ENCODE results near the gene BLM. TPM values are rescaled to one million over a fixed set of nuclear protein-coding genes. Genes with fewer than 3 reads are reported as not detected.
"Not testable (repeated sequence)": the region's sequence is repeated elsewhere in the genome, so short reads cannot be mapped to it uniquely, and the experiment has no call there.

BLM gene
- total RNA-seq, 1 donor, result 1.4 TPM

DNA sequence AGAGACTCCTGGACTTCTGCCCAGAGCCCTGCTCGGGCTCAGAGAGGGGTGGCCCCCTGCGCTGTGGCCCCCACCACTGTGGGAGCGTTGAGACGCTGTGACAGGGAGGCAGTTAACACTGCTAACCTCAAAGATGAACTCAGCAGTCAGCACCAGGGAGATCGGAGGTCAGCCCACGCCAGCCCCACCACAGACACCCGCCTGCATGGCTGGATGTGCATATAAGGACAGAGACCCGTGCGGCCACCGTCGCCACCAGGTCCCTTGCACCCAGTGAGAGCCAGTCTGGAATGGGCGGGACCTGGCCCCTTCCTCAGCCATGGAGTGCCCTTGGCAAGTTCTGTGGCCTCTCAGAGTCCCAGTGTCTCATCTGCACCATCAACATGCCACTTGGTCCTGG lies 102.7 kb downstream of the BLM start:
- no peak overlapping the region for H3K4me3 ChIP-seq (ENCODE audit: insufficient read depth, low read length)
- TF ChIP-seq, protein P1, sequence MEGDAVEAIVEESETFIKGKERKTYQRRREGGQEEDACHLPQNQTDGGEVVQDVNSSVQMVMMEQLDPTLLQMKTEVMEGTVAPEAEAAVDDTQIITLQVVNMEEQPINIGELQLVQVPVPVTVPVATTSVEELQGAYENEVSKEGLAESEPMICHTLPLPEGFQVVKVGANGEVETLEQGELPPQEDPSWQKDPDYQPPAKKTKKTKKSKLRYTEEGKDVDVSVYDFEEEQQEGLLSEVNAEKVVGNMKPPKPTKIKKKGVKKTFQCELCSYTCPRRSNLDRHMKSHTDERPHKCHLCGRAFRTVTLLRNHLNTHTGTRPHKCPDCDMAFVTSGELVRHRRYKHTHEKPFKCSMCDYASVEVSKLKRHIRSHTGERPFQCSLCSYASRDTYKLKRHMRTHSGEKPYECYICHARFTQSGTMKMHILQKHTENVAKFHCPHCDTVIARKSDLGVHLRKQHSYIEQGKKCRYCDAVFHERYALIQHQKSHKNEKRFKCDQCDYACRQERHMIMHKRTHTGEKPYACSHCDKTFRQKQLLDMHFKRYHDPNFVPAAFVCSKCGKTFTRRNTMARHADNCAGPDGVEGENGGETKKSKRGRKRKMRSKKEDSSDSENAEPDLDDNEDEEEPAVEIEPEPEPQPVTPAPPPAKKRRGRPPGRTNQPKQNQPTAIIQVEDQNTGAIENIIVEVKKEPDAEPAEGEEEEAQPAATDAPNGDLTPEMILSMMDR (IDR thresholded peaks at IDR 0.05; ENCODE audit: extremely low read depth, low read depth, low read length), result no peak
- no peaks in the 10 kb centered on the region for H3K36me3 ChIP-seq (ENCODE audit: insufficient read depth, low read length)
- H3K4me1 ChIP-seq (ENCODE audit: insufficient read depth, low read length), result no peaks in the 10 kb centered on the region
- H3K4me2 ChIP-seq (ENCODE audit: insufficient read depth, low read length), result no peak overlapping the region
- no peak overlapping the region for H2AFZ ChIP-seq (ENCODE audit: low read length)
- H3K79me2 ChIP-seq (ENCODE audit: insufficient read depth, low read length), result no peaks in the 10 kb centered on the region
- H4K20me1 ChIP-seq (ENCODE audit: insufficient read depth, low read length), result no peaks in the 10 kb centered on the region
- H3K27me3 ChIP-seq (ENCODE audit: insufficient read depth, low read length), result no peaks in the 10 kb centered on the region
- H3K9me3 ChIP-seq (ENCODE audit: low read depth, low read length), result no peaks in the 10 kb centered on the region
- peak; percentile 80 for DNase-seq (ENCODE audit: insufficient read length, low spot score, missing footprints)
- no peak overlapping the region for H3K27ac ChIP-seq (ENCODE audit: low read depth, low read length)

GRCh38 chr15:90820481-90820880 lies 103.3 kb downstream of the BLM start:
- no peaks in the 10 kb centered on the region for H3K79me2 ChIP-seq (ENCODE audit: insufficient read depth, low read length)
- TF ChIP-seq, protein P1 (IDR thresholded peaks at IDR 0.05; ENCODE audit: extremely low read depth, low read depth, low read length), result no peak
- no peaks in the 10 kb centered on the region for H3K36me3 ChIP-seq (ENCODE audit: insufficient read depth, low read length)
- no peak overlapping the region for H3K4me2 ChIP-seq (ENCODE audit: insufficient read depth, low read length)
- no peaks in the 10 kb centered on the region for H3K27me3 ChIP-seq (ENCODE audit: insufficient read depth, low read length)
- H3K9me3 ChIP-seq (ENCODE audit: low read depth, low read length), result no peaks in the 10 kb centered on the region
- H3K4me3 ChIP-seq (ENCODE audit: insufficient read depth, low read length), result no peak overlapping the region
- H4K20me1 ChIP-seq (ENCODE audit: insufficient read depth, low read length), result no peaks in the 10 kb centered on the region
- no peak overlapping the region for H2AFZ ChIP-seq (ENCODE audit: low read length)
- H3K27ac ChIP-seq (ENCODE audit: low read depth, low read length), result no peak overlapping the region
- peak; percentile 35 for DNase-seq (ENCODE audit: insufficient read length, low spot score, missing footprints)
- no peaks in the 10 kb centered on the region for H3K4me1 ChIP-seq (ENCODE audit: insufficient read depth, low read length)

DNA sequence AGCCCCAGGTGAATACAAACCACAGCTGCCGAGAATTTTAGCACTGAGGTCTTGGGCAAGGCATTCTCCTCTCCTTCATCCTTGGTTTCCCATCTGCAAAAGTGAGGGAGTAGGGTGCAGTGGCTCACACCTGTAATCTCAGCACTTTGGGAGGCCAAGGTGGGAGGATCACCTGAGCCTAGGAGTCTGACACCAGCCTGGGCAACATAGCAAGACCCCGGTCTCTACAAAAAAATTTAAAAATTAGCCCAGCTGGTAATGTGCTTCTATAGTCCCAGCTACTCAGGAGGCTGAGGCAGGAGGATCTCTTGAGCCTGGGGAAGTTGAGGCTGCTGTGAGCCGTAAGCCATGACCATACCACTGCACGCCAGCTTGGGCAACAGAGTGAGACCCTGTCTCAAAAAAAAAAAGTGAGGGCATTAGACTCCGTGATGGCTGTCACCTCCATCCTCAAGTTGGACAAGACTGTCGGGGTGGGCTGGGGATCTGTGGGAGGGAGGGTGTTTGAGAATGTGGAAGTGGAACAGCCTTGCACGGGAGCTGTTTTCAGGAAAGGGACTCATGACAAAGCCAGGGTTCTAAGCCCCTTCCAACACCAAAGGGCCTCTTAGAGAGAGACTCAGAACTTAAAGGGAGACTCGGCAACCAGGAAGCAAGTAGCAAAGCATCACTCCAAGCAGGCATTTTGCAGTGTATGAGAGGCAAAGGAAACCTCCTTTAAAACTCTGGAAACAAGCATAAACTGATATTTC lies 105.2 kb downstream of the BLM start:
- Histone ChIP-seq H3K36me3 (ENCODE audit: insufficient read depth, low read length) (no peaks in the 10 kb centered on the region), H3K4me2 (ENCODE audit: insufficient read depth, low read length) (no peak overlapping the region), H3K27me3 (ENCODE audit: insufficient read depth, low read length) (no peaks in the 10 kb centered on the region), H3K79me2 (ENCODE audit: insufficient read depth, low read length) (no peaks in the 10 kb centered on the region), H2AFZ (ENCODE audit: low read length) (no peak overlapping the region), H3K27ac (ENCODE audit: low read depth, low read length) (no peak overlapping the region), H3K9me3 (ENCODE audit: low read depth, low read length) (no peaks in the 10 kb centered on the region), H3K4me3 (ENCODE audit: insufficient read depth, low read length) (no peak overlapping the region), H3K4me1 (ENCODE audit: insufficient read depth, low read length) (no peaks in the 10 kb centered on the region), H4K20me1 (ENCODE audit: insufficient read depth, low read length) (no peaks in the 10 kb centered on the region)
- DNase-seq (ENCODE audit: insufficient read length, low spot score, missing footprints), result peak; percentile 62
- TF ChIP-seq, protein P1 (IDR thresholded peaks at IDR 0.05; ENCODE audit: extremely low read depth, low read depth, low read length), result no peak

DNA sequence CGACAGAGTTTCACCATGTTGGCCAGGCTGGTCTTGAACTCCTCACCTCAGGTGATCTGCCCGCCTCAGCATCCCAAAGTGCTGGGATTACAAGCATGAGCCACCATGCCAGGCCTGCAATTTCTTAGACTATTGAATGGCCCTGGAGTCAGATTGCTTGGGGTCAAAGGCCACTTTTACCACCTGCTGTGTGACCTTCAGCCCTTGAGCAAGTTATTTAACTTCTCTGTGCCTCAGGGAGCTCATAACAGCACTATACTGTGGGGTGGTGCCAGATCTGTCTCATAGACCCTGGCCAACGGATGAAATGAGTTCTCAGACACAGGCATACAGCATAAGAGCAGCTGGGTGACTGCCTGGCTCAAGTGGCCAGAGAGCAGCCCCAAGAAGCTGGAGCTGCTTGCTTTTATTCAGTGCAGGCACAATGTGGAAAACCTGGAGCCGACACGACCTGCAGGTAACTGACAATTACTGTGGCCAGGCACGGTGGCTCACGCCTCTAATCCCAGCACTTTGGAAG lies 106.4 kb downstream of the BLM start:
- Histone ChIP-seq H3K79me2 (ENCODE audit: insufficient read depth, low read length) (no peaks in the 10 kb centered on the region), H3K27ac (ENCODE audit: low read depth, low read length) (no peak overlapping the region), H3K4me3 (ENCODE audit: insufficient read depth, low read length) (no peak overlapping the region), H3K27me3 (ENCODE audit: insufficient read depth, low read length) (no peaks in the 10 kb centered on the region), H2AFZ (ENCODE audit: low read length) (no peak overlapping the region), H3K9me3 (ENCODE audit: low read depth, low read length) (no peaks in the 10 kb centered on the region), H3K4me2 (ENCODE audit: insufficient read depth, low read length) (no peak overlapping the region), H4K20me1 (ENCODE audit: insufficient read depth, low read length) (no peaks in the 10 kb centered on the region), H3K4me1 (ENCODE audit: insufficient read depth, low read length) (no peaks in the 10 kb centered on the region), H3K36me3 (ENCODE audit: insufficient read depth, low read length) (no peaks in the 10 kb centered on the region)
- TF ChIP-seq, protein P1 (IDR thresholded peaks at IDR 0.05; ENCODE audit: extremely low read depth, low read depth, low read length), result no peak
- DNase-seq (ENCODE audit: insufficient read length, low spot score, missing footprints), result no peak

DNA sequence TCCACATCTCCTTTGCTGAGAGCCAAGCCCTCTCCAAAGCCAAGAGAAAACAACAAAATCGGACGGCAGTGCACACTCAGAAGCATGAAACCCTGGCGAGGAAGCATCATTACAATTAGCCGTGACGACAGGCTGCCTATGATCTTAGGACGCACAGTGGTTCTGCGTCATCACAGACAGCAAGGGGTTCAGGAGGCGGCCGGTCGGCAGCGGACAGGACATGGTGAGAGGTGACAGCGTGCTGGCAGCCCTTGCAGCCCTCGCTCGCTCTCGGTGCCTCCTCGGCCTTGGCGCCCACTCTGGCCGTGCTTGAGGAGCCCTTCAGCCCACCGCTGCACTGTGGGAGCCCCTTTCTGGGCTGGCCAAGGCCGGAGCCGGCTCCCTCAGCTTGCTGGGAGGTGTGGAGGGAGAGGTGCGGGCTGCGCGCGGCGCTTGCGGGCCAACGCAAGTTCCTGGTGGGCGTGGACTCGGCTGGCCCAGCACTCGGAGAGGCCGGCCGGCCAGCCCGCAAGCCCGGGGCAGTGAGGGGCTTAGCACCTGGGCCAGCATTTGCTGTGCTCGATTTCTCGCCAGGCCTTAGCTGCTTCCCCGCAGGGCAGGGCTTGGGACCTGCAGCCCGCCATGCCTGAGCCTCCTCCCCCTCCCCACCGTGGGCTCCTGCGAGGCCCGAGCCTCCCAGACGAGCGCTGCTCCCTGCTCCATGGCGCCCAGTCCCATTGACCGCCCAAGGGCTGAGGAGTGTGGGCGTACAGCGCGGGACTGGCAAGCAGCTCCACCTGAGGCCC lies 108.2 kb downstream of the BLM start:
- not testable (repeated sequence) for H3K79me2 ChIP-seq (ENCODE audit: insufficient read depth, low read length); H3K36me3 ChIP-seq (ENCODE audit: insufficient read depth, low read length); H2AFZ ChIP-seq (ENCODE audit: low read length); H3K27me3 ChIP-seq (ENCODE audit: insufficient read depth, low read length); H3K4me3 ChIP-seq (ENCODE audit: insufficient read depth, low read length); DNase-seq (ENCODE audit: insufficient read length, low spot score, missing footprints); H4K20me1 ChIP-seq (ENCODE audit: insufficient read depth, low read length); H3K4me1 ChIP-seq (ENCODE audit: insufficient read depth, low read length); H3K27ac ChIP-seq (ENCODE audit: low read depth, low read length); H3K4me2 ChIP-seq (ENCODE audit: insufficient read depth, low read length); H3K9me3 ChIP-seq (ENCODE audit: low read depth, low read length)
